WTC11 (cell line): ENCODE data around the gene PLEKHA6. TPM values are rescaled to one million over a fixed set of nuclear protein-coding genes. Genes with fewer than 3 reads are reported as not detected.

Experiments
- ATAC-seq: fragments of 200-7000 bp; cut with Tn5 transposase; 2 replicates; pipeline ENCODE4 v1.10.0; 2021; ENCODE audit warnings: mild to moderate bottlenecking, moderate library complexity
- CTCF ChIA-PET: fragments of 300-600 bp; sonication (Branson Sonifier 250); formaldehyde crosslinking; loops from one replicate; lab custom pipeline; 2021; ENCODE audit warnings: antibody characterized with exemption; lab: Charles Lee
- POLR2A ChIA-PET: fragments of 350-600 bp; sonication (Branson Sonifier 250); formaldehyde crosslinking; loops from one replicate; lab custom pipeline; 2021; ENCODE audit warnings: antibody characterized with exemption; lab: Charles Lee
- DNase-seq: peaks from one replicate; pipeline ENCODE4 v3.0.0; 2021; ENCODE audit warnings: low spot score
- H3K27ac Mint-ChIP-seq: 2 replicates; pipeline ENCODE4 v1.8.0; 2021; ENCODE audit warnings: mixed read lengths
- H3K27me3 Mint-ChIP-seq: 2 replicates; pipeline ENCODE4 v1.8.0; 2021; ENCODE audit warnings: low read depth, mild to moderate bottlenecking, moderate library complexity, mixed read lengths
- H3K36me3 Mint-ChIP-seq: 2 replicates; pipeline ENCODE4 v1.8.0; 2021; ENCODE audit warnings: mixed read lengths
- H3K4me1 Mint-ChIP-seq: 2 replicates; pipeline ENCODE4 v1.8.0; 2022; ENCODE audit warnings: mixed read lengths
- H3K4me3 Mint-ChIP-seq: 2 replicates; pipeline ENCODE4 v1.8.0; 2021; ENCODE audit warnings: mild to moderate bottlenecking, moderate library complexity, mixed read lengths
- H3K9me3 Mint-ChIP-seq: 2 replicates; pipeline ENCODE4 v1.8.0; 2021; ENCODE audit warnings: mixed read lengths
- CREB1 ChIP-seq: sonication (generic); formaldehyde crosslinking; IDR thresholded peaks from 2 replicates; pipeline ENCODE4 v1.8.0; 2023; ENCODE audit warnings: mild to moderate bottlenecking, missing genetic modification reagents
- ESRRA ChIP-seq: sonication (generic); formaldehyde crosslinking; IDR thresholded peaks from 2 replicates; pipeline ENCODE4 v1.8.1; 2022; ENCODE audit warnings: mild to moderate bottlenecking, missing genetic modification reagents, borderline replicate concordance
- FOXK1 ChIP-seq: sonication (generic); formaldehyde crosslinking; IDR thresholded peaks from 2 replicates; pipeline ENCODE4 v1.8.0; 2022; ENCODE audit warnings: mild to moderate bottlenecking, moderate library complexity, missing genetic modification reagents
- GRHL2 ChIP-seq: fragments of 250-450 bp; sonication (Bioruptor Pico); IDR thresholded peaks from 2 replicates; pipeline ENCODE4 v1.8.0; 2022; ENCODE audit warnings: mild to moderate bottlenecking, moderate library complexity; ENCODE audit not compliant: insufficient replicate concordance, severe bottlenecking
- GTF2I ChIP-seq: fragments of 250-450 bp; sonication (Bioruptor Pico); conservative IDR thresholded peaks from 2 replicates; pipeline ENCODE4 v1.4.0; 2021; ENCODE audit warnings: mild to moderate bottlenecking
- JUN ChIP-seq: sonication (generic); formaldehyde crosslinking; IDR thresholded peaks from 2 replicates; pipeline ENCODE4 v1.8.0; 2023; ENCODE audit warnings: mild to moderate bottlenecking, missing genetic modification reagents
- NFYB ChIP-seq: sonication (generic); formaldehyde crosslinking; conservative IDR thresholded peaks from 2 replicates; pipeline ENCODE4 v1.8.0; 2022; ENCODE audit warnings: low read depth, missing genetic modification reagents
- NR2C2 ChIP-seq: sonication (generic); formaldehyde crosslinking; IDR thresholded peaks from 2 replicates; pipeline ENCODE4 v1.8.0; 2022; ENCODE audit warnings: mild to moderate bottlenecking, missing genetic modification reagents
- OVOL2 ChIP-seq: fragments of 250-450 bp; sonication (Bioruptor Pico); IDR thresholded peaks from 2 replicates; pipeline ENCODE4 v1.9.0; 2021; ENCODE audit warnings: mild to moderate bottlenecking, borderline replicate concordance
- PRRX2 ChIP-seq: fragments of 250-450 bp; sonication (Bioruptor Pico); IDR thresholded peaks from 2 replicates; pipeline ENCODE4 v1.8.0; 2021; ENCODE audit warnings: mild to moderate bottlenecking
- TEAD4 ChIP-seq: sonication (generic); formaldehyde crosslinking; IDR thresholded peaks from 2 replicates; pipeline ENCODE4 v1.8.0; 2022; ENCODE audit warnings: mild to moderate bottlenecking, missing genetic modification reagents
- TP53 ChIP-seq: sonication (generic); formaldehyde crosslinking; IDR thresholded peaks from 2 replicates; pipeline ENCODE4 v1.8.1; 2023; ENCODE audit warnings: mild to moderate bottlenecking, missing genetic modification reagents
- ZNF219 ChIP-seq: sonication (generic); formaldehyde crosslinking; IDR thresholded peaks from 2 replicates; pipeline ENCODE4 v1.8.0; 2023; ENCODE audit warnings: missing genetic modification reagents, mild to moderate bottlenecking, borderline replicate concordance
- ZNF396 ChIP-seq: fragments of 250-450 bp; sonication (Bioruptor Pico); IDR thresholded peaks from 2 replicates; pipeline ENCODE4 v1.8.0; 2021; ENCODE audit warnings: mild to moderate bottlenecking, moderate library complexity, borderline replicate concordance
- ZNF671 ChIP-seq: fragments of 250-450 bp; sonication (Bioruptor Pico); IDR thresholded peaks from 2 replicates; pipeline ENCODE4 v1.8.0; 2021; ENCODE audit warnings: mild to moderate bottlenecking
- ZSCAN18 ChIP-seq: fragments of 250-450 bp; sonication (Bioruptor Pico); IDR thresholded peaks from 2 replicates; pipeline ENCODE4 v2.1.2; 2022; ENCODE audit warnings: mild to moderate bottlenecking, moderate library complexity
- total RNA-seq: library from RNA; stranded (reverse); gene quantifications from 3 replicates; pipeline ENCODE4 v1.2.3, GENCODE V29; 2021
- TF ChIP-seq, protein P1 (sequence below): sonication (generic); formaldehyde crosslinking; IDR thresholded peaks from 2 replicates; pipeline ENCODE4 v1.8.1; 2023; ENCODE audit warnings: mild to moderate bottlenecking, missing genetic modification reagents, moderate library complexity
- TF ChIP-seq, protein P2 (sequence below): sonication (generic); formaldehyde crosslinking; IDR thresholded peaks from 2 replicates; pipeline ENCODE4 v1.8.1; 2022; ENCODE audit warnings: low read depth, mild to moderate bottlenecking, moderate library complexity, missing genetic modification reagents, borderline replicate concordance
- TF ChIP-seq, protein P3 (sequence below): sonication (generic); formaldehyde crosslinking; IDR thresholded peaks from 2 replicates; pipeline ENCODE4 v1.8.0; 2022; ENCODE audit warnings: missing genetic modification reagents
- TF ChIP-seq, protein P4 (sequence below): sonication (generic); formaldehyde crosslinking; IDR thresholded peaks from 2 replicates; pipeline ENCODE4 v1.8.1; 2023; ENCODE audit warnings: mild to moderate bottlenecking, missing genetic modification reagents, moderate library complexity

The PLEKHA6 gene
- total RNA-seq, 1 experiment from 2014 or later, result 11.6 TPM

GRCh38 chr1:204322339-204322868 is 37.3 kb downstream of the PLEKHA6 start:
- TF ChIP-seq ZNF671 (CRISPR knock-in tag) (no peak), ESRRA (no peak), FOXK1 (CRISPR knock-in tag) (no peak), NR2C2 (CRISPR knock-in tag) (no peak), GRHL2 (no peak), CREB1 (CRISPR knock-in tag) (no peak), ZNF396 (CRISPR knock-in tag) (no peak), JUN (CRISPR knock-in tag) (no peak), NFYB (CRISPR knock-in tag) (no peak), PRRX2 (CRISPR knock-in tag) (no peak), TP53 (CRISPR knock-in tag) (no peak), OVOL2 (CRISPR knock-in tag) (no peak), ZSCAN18 (no peak), ZNF219 (CRISPR knock-in tag) (no peak), TEAD4 (CRISPR knock-in tag) (no peak), GTF2I (CRISPR knock-in tag) (no peak)
- TF ChIP-seq, protein P1, sequence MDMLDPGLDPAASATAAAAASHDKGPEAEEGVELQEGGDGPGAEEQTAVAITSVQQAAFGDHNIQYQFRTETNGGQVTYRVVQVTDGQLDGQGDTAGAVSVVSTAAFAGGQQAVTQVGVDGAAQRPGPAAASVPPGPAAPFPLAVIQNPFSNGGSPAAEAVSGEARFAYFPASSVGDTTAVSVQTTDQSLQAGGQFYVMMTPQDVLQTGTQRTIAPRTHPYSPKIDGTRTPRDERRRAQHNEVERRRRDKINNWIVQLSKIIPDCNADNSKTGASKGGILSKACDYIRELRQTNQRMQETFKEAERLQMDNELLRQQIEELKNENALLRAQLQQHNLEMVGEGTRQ (CRISPR knock-in tag), result no peak
- TF ChIP-seq, protein P2, sequence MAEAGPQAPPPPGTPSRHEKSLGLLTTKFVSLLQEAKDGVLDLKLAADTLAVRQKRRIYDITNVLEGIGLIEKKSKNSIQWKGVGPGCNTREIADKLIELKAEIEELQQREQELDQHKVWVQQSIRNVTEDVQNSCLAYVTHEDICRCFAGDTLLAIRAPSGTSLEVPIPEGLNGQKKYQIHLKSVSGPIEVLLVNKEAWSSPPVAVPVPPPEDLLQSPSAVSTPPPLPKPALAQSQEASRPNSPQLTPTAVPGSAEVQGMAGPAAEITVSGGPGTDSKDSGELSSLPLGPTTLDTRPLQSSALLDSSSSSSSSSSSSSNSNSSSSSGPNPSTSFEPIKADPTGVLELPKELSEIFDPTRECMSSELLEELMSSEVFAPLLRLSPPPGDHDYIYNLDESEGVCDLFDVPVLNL (CRISPR knock-in tag), result no peak
- TF ChIP-seq, protein P3, sequence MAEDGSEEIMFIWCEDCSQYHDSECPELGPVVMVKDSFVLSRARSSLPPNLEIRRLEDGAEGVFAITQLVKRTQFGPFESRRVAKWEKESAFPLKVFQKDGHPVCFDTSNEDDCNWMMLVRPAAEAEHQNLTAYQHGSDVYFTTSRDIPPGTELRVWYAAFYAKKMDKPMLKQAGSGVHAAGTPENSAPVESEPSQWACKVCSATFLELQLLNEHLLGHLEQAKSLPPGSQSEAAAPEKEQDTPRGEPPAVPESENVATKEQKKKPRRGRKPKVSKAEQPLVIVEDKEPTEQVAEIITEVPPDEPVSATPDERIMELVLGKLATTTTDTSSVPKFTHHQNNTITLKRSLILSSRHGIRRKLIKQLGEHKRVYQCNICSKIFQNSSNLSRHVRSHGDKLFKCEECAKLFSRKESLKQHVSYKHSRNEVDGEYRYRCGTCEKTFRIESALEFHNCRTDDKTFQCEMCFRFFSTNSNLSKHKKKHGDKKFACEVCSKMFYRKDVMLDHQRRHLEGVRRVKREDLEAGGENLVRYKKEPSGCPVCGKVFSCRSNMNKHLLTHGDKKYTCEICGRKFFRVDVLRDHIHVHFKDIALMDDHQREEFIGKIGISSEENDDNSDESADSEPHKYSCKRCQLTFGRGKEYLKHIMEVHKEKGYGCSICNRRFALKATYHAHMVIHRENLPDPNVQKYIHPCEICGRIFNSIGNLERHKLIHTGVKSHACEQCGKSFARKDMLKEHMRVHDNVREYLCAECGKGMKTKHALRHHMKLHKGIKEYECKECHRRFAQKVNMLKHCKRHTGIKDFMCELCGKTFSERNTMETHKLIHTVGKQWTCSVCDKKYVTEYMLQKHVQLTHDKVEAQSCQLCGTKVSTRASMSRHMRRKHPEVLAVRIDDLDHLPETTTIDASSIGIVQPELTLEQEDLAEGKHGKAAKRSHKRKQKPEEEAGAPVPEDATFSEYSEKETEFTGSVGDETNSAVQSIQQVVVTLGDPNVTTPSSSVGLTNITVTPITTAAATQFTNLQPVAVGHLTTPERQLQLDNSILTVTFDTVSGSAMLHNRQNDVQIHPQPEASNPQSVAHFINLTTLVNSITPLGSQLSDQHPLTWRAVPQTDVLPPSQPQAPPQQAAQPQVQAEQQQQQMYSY (CRISPR knock-in tag), result no peak
- TF ChIP-seq, protein P4, sequence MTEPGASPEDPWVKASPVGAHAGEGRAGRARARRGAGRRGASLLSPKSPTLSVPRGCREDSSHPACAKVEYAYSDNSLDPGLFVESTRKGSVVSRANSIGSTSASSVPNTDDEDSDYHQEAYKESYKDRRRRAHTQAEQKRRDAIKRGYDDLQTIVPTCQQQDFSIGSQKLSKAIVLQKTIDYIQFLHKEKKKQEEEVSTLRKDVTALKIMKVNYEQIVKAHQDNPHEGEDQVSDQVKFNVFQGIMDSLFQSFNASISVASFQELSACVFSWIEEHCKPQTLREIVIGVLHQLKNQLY (CRISPR knock-in tag), result no peak
- H3K9me3 Mint-ChIP-seq, result no peaks in the 10 kb centered on the region
- ATAC-seq (peak; percentile 78), DNase-seq (no peak)
- H3K27me3 Mint-ChIP-seq, result no peaks in the 10 kb centered on the region
- peaks cover 22% of the 10 kb centered on the region for H3K4me1 Mint-ChIP-seq
- no peaks in the 10 kb centered on the region for H3K36me3 Mint-ChIP-seq
- no peak overlapping the region for H3K4me3 Mint-ChIP-seq
- ChIA-PET POLR2A (no interaction called here), CTCF (interaction anchor here (0.7 to 1.6 kb wide), 7 partner anchors 19 to 115 kb away, joined by 3 to 7 read pairs (median 4); no protein-coding TSS in a partner anchor)
- H3K27ac Mint-ChIP-seq, result no peak overlapping the region
